GM23338 (cell line): ENCODE data around the gene XPR1. TPM values are rescaled to one million over a fixed set of nuclear protein-coding genes. Genes with fewer than 3 reads are reported as not detected.
A peak's percentile ranks its signal among the peaks of the same experiment; 100 is the strongest.

Experiments used
- ATAC-seq: fragments of 200-7000 bp; cut with Tn5 transposase; 3 replicates; pipeline ENCODE4 v1.9.1; 2020
- DNase-seq: peaks from one replicate; pipeline ENCODE4 v3.0.0-alpha.2; 2015; ENCODE audit warnings: low spot score
- H2AFZ ChIP-seq: fragments of 200-600 bp; sonication (generic); 2 replicates; pipeline ENCODE4 v1.8.0; 2016; ENCODE audit warnings: antibody characterized with exemption, mild to moderate bottlenecking, moderate library complexity
- H3F3A ChIP-seq: fragments of 200-600 bp; sonication (generic); replicated peaks from 2 replicates; pipeline ENCODE4 v1.8.0; 2017; ENCODE audit warnings: antibody characterized with exemption, mixed run types, low read depth
- H3K27ac ChIP-seq: fragments of 200-600 bp; sonication (generic); 2 replicates; pipeline ENCODE4 v1.6.1; 2016; ENCODE audit warnings: low read depth
- H3K27me3 ChIP-seq: fragments of 200-600 bp; sonication (generic); 2 replicates; pipeline ENCODE4 v1.8.0; 2016; ENCODE audit warnings: mild to moderate bottlenecking, mixed run types, moderate library complexity; ENCODE audit not compliant: insufficient read depth
- H3K36me3 ChIP-seq: fragments of 200-600 bp; sonication (generic); 2 replicates; pipeline ENCODE4 v1.8.0; 2016; ENCODE audit warnings: mild to moderate bottlenecking; ENCODE audit not compliant: insufficient read depth
- H3K4me1 ChIP-seq: fragments of 200-600 bp; sonication (generic); 2 replicates; pipeline ENCODE4 v1.8.0; 2016; ENCODE audit warnings: mild to moderate bottlenecking, moderate library complexity; ENCODE audit not compliant: insufficient read depth
- H3K4me2 ChIP-seq: fragments of 200-600 bp; sonication (generic); 2 replicates; pipeline ENCODE4 v1.7.1; 2017; ENCODE audit warnings: mixed run types
- H3K4me3 ChIP-seq: fragments of 200-600 bp; sonication (generic); 2 replicates; pipeline ENCODE4 v1.6.1; 2016; ENCODE audit warnings: mixed run types
- H3K79me2 ChIP-seq: fragments of 200-600 bp; sonication (generic); replicated peaks from 2 replicates; pipeline ENCODE4 v1.8.0; 2017; ENCODE audit warnings: mild to moderate bottlenecking; ENCODE audit not compliant: insufficient read depth
- H3K9me2 ChIP-seq: fragments of 200-600 bp; sonication (generic); 2 replicates; pipeline ENCODE4 v1.8.0; 2017; ENCODE audit not compliant: insufficient read depth
- H4K20me1 ChIP-seq: fragments of 200-600 bp; sonication (generic); replicated peaks from 2 replicates; pipeline ENCODE4 v1.8.0; 2017; ENCODE audit warnings: mild to moderate bottlenecking; ENCODE audit not compliant: insufficient read depth
- H3K27ac Mint-ChIP-seq: 2 replicates; pipeline ENCODE4 v1.8.0; 2020; ENCODE audit warnings: inconsistent platforms, mild to moderate bottlenecking, moderate library complexity, mixed read lengths
- H3K27me3 Mint-ChIP-seq: 3 replicates; pipeline ENCODE4 v1.8.0; 2022; ENCODE audit warnings: low read depth, mild to moderate bottlenecking, moderate library complexity, mixed read lengths, inconsistent platforms; ENCODE audit not compliant: insufficient read depth, poor library complexity
- H3K36me3 Mint-ChIP-seq: 3 replicates; pipeline ENCODE4 v1.8.0; 2021; ENCODE audit warnings: low read depth, mild to moderate bottlenecking, inconsistent platforms, moderate library complexity, mixed read lengths
- H3K4me1 Mint-ChIP-seq: 3 replicates; pipeline ENCODE4 v1.8.0; 2020; ENCODE audit warnings: mild to moderate bottlenecking, inconsistent platforms, mixed read lengths
- H3K4me3 Mint-ChIP-seq: 3 replicates; pipeline ENCODE4 v1.8.0; 2021; ENCODE audit warnings: moderate library complexity, mild to moderate bottlenecking, inconsistent platforms, mixed read lengths
- H3K9me3 Mint-ChIP-seq: 3 replicates; pipeline ENCODE4 v1.8.0; 2020; ENCODE audit warnings: moderate library complexity, mild to moderate bottlenecking, inconsistent platforms, mixed read lengths
- CREB1 ChIP-seq: fragments of 250-450 bp; sonication (Bioruptor Pico); IDR thresholded peaks from 2 replicates; pipeline ENCODE4 v1.5.0; 2020; ENCODE audit warnings: low read depth, mild to moderate bottlenecking, moderate library complexity
- CTCF ChIP-seq, 2 experiments: fragments of 200-600 bp in 1 of 2; sonication (generic) in 1 of 2; conservative IDR thresholded peaks; 2 replicates each; pipeline versions ENCODE4 v1.5.1 to v1.6.1; 2016 to 2017; ENCODE audit warnings: antibody characterized with exemption in 2 of 2, low read depth in 2 of 2, mild to moderate bottlenecking in 2 of 2, moderate library complexity in 1 of 2
- ETS1 ChIP-seq: IDR thresholded peaks from 2 replicates; pipeline ENCODE4 v1.6.1; 2016; ENCODE audit warnings: antibody characterized with exemption
- EZH2 ChIP-seq: fragments of 200-600 bp; sonication (generic); IDR thresholded peaks from one replicate; pipeline ENCODE4 v1.8.0; 2017; ENCODE audit warnings: antibody characterized with exemption, mild to moderate bottlenecking, low read depth; ENCODE audit not compliant: unreplicated experiment
- EZH2phosphoT487 ChIP-seq: fragments of 200-600 bp; sonication (generic); IDR thresholded peaks from one replicate; pipeline ENCODE4 v1.8.1; 2018; ENCODE audit warnings: antibody characterized with exemption; ENCODE audit not compliant: unreplicated experiment
- JUNB ChIP-seq: IDR thresholded peaks from one replicate; pipeline ENCODE4 v1.6.1; 2016; ENCODE audit warnings: antibody characterized with exemption; ENCODE audit not compliant: unreplicated experiment
- NANOG ChIP-seq: IDR thresholded peaks from 2 replicates; pipeline ENCODE4 v1.6.1; 2016; ENCODE audit warnings: antibody characterized with exemption, borderline replicate concordance
- POLR2AphosphoS5 ChIP-seq: IDR thresholded peaks from 2 replicates; pipeline ENCODE4 v1.6.1; 2016; ENCODE audit warnings: antibody characterized with exemption, low read depth
- REST ChIP-seq: IDR thresholded peaks from one replicate; pipeline ENCODE4 v1.6.1; 2018; ENCODE audit warnings: antibody characterized with exemption; ENCODE audit not compliant: unreplicated experiment
- STAT1 ChIP-seq: IDR thresholded peaks from one replicate; pipeline ENCODE4 v1.6.1; 2016; ENCODE audit warnings: antibody characterized with exemption; ENCODE audit not compliant: unreplicated experiment
- ZNF114 ChIP-seq: fragments of 250-450 bp; sonication (Bioruptor Pico); IDR thresholded peaks from 2 replicates; pipeline ENCODE4 v1.5.0; 2020; ENCODE audit warnings: mild to moderate bottlenecking, moderate library complexity
- ZNF331 ChIP-seq: fragments of 250-450 bp; sonication (Bioruptor Pico); IDR thresholded peaks from 2 replicates; pipeline ENCODE4 v1.5.0; 2020; ENCODE audit warnings: low read depth, mild to moderate bottlenecking, moderate library complexity
- ZNF462 ChIP-seq: fragments of 250-450 bp; sonication (Bioruptor Pico); IDR thresholded peaks from 2 replicates; pipeline ENCODE4 v1.5.0; 2020; ENCODE audit warnings: mild to moderate bottlenecking, moderate library complexity
- polyA plus RNA-seq: library from polyadenylated mRNA; unstranded; fragments of >200 nt; fragmentation: Nextera tagmentation; extraction: Ambion mirVana; gene quantifications from 2 replicates; pipeline ENCODE4 v1.2.1, GENCODE V29; 2016
- total RNA-seq: library from RNA; depleted of rRNA; stranded (reverse); fragments of >200 nt; shearing (Covaris generic); gene quantifications from 2 replicates; pipeline ENCODE4 v1.2.3, GENCODE V29; 2014

The XPR1 gene
- total and polyA plus RNA-seq, 2 experiments from 2014 or later = 9.3 to 38.1 TPM

GRCh38 chr1:180585994-180586359, 45.8 kb upstream of the XPR1 start:
- Mint-ChIP-seq H3K27me3 (no peaks in the 10 kb centered on the region), H3K4me3 (no peak overlapping the region), H3K9me3 (peaks cover 6% of the 10 kb centered on the region; the same call in 2 of the 3 replicates), H3K27ac (no peak overlapping the region), H3K4me1 (no peaks in the 10 kb centered on the region; the same call in 2 of the 3 replicates), H3K36me3 (no peaks in the 10 kb centered on the region)
- Histone ChIP-seq H3K27me3 (no peaks in the 10 kb centered on the region), H3K79me2 (no peaks in the 10 kb centered on the region), H3F3A (no peaks in the 10 kb centered on the region), H3K27ac (no peak overlapping the region), H3K9me2 (0 out of 2 replicates have a peak, but pooled peaks cover 3% of the 10 kb centered on the region), H3K4me2 (no peak overlapping the region), H2AFZ (peak overlapping the region; percentile 80), H3K36me3 (no peaks in the 10 kb centered on the region), H3K4me1 (no peaks in the 10 kb centered on the region), H4K20me1 (no peaks in the 10 kb centered on the region), H3K4me3 (no peak overlapping the region)
- ATAC-seq = no peak
- TF ChIP-seq CREB1 (CRISPR knock-in tag) (no peak), ZNF462 (CRISPR knock-in tag) (no peak), POLR2AphosphoS5 (no peak), EZH2phosphoT487 (no peak), ZNF331 (no peak), NANOG (no peak), STAT1 (no peak), ETS1 (no peak), REST (no peak), CTCF (conservative IDR thresholded peaks at IDR 0.05; ENCODE audit: low read depth in 2 of 2) (no peak), ZNF114 (CRISPR knock-in tag) (no peak), JUNB (no peak), EZH2 (no peak)
- DNase-seq = no peak
